Fibroblast of pulmonary artery (primary cell): ENCODE results near the gene DDX54.

Experiments used
- DNase-seq: peaks from one replicate; pipeline ENCODE4 v3.0.0-alpha.2; 2010; ENCODE audit warnings: low read depth
- H3K4me3 ChIP-seq: replicated peaks from 2 replicates; pipeline ENCODE4 v1.5.1; 2011; ENCODE audit warnings: low read depth, mild to moderate bottlenecking, control low read depth, low read length, moderate library complexity
- TF ChIP-seq, protein P1 (sequence below): IDR thresholded peaks from 2 replicates; pipeline ENCODE4 v1.5.1; 2011; ENCODE audit warnings: mild to moderate bottlenecking, control low read depth, low read length, inconsistent platforms; ENCODE audit errors: missing control alignments

DDX54 gene

DNA sequence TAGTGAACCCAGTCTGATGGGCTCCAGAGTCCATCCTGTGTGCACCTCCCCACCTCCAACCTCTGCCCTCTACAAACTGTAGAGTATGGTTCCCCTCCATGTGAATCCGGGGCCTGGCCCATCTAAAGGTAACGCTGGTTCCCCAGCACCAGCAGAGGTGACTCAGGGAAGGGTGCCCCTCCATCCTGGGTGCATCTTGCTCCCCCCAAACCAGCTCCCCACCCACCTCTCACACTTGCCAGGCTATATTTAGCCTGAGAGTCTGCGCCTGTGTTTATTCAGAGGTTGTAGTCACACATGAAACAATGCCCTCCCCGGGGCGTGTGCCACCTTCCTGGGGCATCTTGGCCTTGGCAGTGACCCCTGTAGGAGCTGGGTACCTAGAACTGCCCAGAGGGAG lies 75.9 kb downstream of the DDX54 start:
- DNase-seq, result no peak
- H3K4me3 ChIP-seq, result no peak overlapping the region
- TF ChIP-seq, protein P1, sequence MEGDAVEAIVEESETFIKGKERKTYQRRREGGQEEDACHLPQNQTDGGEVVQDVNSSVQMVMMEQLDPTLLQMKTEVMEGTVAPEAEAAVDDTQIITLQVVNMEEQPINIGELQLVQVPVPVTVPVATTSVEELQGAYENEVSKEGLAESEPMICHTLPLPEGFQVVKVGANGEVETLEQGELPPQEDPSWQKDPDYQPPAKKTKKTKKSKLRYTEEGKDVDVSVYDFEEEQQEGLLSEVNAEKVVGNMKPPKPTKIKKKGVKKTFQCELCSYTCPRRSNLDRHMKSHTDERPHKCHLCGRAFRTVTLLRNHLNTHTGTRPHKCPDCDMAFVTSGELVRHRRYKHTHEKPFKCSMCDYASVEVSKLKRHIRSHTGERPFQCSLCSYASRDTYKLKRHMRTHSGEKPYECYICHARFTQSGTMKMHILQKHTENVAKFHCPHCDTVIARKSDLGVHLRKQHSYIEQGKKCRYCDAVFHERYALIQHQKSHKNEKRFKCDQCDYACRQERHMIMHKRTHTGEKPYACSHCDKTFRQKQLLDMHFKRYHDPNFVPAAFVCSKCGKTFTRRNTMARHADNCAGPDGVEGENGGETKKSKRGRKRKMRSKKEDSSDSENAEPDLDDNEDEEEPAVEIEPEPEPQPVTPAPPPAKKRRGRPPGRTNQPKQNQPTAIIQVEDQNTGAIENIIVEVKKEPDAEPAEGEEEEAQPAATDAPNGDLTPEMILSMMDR, result no peak

DNA sequence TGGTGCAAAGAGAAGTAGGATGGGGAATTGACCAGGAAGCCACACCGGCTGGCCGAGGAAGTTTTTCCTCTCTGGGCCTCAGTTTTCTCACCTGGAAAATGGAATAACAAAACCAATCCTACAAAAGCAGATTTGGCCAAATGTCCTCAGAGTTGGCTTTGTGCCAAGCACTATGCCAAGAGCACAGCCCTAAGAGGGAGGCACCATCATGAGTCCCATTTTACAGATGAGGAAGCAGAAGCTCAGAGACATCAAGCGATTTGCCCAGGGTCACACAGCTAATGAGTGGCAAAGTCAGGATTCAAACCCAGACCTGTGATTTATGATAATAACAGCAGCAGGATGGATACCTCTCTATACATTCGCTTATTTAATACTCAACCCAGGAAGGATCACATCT lies 77.0 kb downstream of the DDX54 start:
- TF ChIP-seq, protein P1, result no peak
- DNase-seq, result no peak
- no peak overlapping the region for H3K4me3 ChIP-seq
